BJ (cell line): Measurements from ENCODE around the gene GNPDA1. TPM values are rescaled to one million over a fixed set of nuclear protein-coding genes. Genes with fewer than 3 reads are reported as not detected.
"Not testable (repeated sequence)": the region's sequence is repeated elsewhere in the genome, so short reads cannot be mapped to it uniquely, and the experiment has no call there.

Experiments used
- CTCF ChIA-PET: fragments of 350-600 bp; formaldehyde crosslinking; extraction: SDS; loops from one replicate; lab custom pipeline; 2021; ENCODE audit warnings: antibody characterized with exemption, inconsistent platforms; lab: Yijun Ruan, JAX
- POLR2A ChIA-PET: fragments of 300-600 bp; sonication (Branson Sonifier 250); formaldehyde crosslinking; extraction: SDS; loops from one replicate; lab custom pipeline; 2021; ENCODE audit warnings: antibody characterized with exemption; lab: Charles Lee
- DNase-seq: peaks from one replicate; pipeline ENCODE4 v3.0.0-alpha.2; 2011; ENCODE audit warnings: low read depth
- H3K27me3 ChIP-seq: 2 replicates; pipeline ENCODE4 v1.6.0; 2011; ENCODE audit warnings: low read length; ENCODE audit not compliant: control insufficient read depth, insufficient read depth
- H3K36me3 ChIP-seq: 2 replicates; pipeline ENCODE4 v1.5.1; 2011; ENCODE audit warnings: low read length; ENCODE audit not compliant: control insufficient read depth, insufficient read depth
- H3K4me3 ChIP-seq: 2 replicates; pipeline ENCODE4 v1.5.1; 2011; ENCODE audit warnings: low read depth, mild to moderate bottlenecking, control low read depth, low read length
- polyA plus RNA-seq: library from polyadenylated mRNA; depleted of rRNA; stranded (reverse); fragments of >200 nt; gene quantifications from 2 replicates; pipeline ENCODE4 v1.2.3, GENCODE V29; 2011
- TF ChIP-seq, protein P1 (sequence below): IDR thresholded peaks from 2 replicates; pipeline ENCODE4 v1.5.1; 2011; ENCODE audit warnings: low read depth, mild to moderate bottlenecking, control low read depth, inconsistent platforms, low read length, moderate library complexity; ENCODE audit not compliant: insufficient read depth

The GNPDA1 gene
- polyA plus RNA-seq, 1 experiment: 12.5 TPM

GRCh38 chr5:142040285-142040684, 27.5 kb upstream of the GNPDA1 start:
- CTCF ChIA-PET: no interaction called here
- DNase-seq: no peak
- H3K27me3 ChIP-seq: no peaks in the 10 kb centered on the region; the same call in 1 of the 2 replicates
- POLR2A ChIA-PET: no interaction called here
- H3K4me3 ChIP-seq: no peak overlapping the region
- H3K36me3 ChIP-seq: no peaks in the 10 kb centered on the region
- TF ChIP-seq, protein P1, sequence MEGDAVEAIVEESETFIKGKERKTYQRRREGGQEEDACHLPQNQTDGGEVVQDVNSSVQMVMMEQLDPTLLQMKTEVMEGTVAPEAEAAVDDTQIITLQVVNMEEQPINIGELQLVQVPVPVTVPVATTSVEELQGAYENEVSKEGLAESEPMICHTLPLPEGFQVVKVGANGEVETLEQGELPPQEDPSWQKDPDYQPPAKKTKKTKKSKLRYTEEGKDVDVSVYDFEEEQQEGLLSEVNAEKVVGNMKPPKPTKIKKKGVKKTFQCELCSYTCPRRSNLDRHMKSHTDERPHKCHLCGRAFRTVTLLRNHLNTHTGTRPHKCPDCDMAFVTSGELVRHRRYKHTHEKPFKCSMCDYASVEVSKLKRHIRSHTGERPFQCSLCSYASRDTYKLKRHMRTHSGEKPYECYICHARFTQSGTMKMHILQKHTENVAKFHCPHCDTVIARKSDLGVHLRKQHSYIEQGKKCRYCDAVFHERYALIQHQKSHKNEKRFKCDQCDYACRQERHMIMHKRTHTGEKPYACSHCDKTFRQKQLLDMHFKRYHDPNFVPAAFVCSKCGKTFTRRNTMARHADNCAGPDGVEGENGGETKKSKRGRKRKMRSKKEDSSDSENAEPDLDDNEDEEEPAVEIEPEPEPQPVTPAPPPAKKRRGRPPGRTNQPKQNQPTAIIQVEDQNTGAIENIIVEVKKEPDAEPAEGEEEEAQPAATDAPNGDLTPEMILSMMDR: no peak

GRCh38 chr5:142038735-142039134, 25.9 kb upstream of the GNPDA1 start:
- no peak for DNase-seq
- H3K27me3 ChIP-seq: no peaks in the 10 kb centered on the region; the same call in 1 of the 2 replicates
- POLR2A ChIA-PET: no interaction called here
- TF ChIP-seq, protein P1: no peak
- no peaks in the 10 kb centered on the region for H3K36me3 ChIP-seq
- no peak overlapping the region for H3K4me3 ChIP-seq
- CTCF ChIA-PET: no interaction called here

GRCh38 chr5:142037599-142037998, 24.8 kb upstream of the GNPDA1 start:
- DNase-seq, CTCF ChIA-PET: not testable (repeated sequence)

DNA sequence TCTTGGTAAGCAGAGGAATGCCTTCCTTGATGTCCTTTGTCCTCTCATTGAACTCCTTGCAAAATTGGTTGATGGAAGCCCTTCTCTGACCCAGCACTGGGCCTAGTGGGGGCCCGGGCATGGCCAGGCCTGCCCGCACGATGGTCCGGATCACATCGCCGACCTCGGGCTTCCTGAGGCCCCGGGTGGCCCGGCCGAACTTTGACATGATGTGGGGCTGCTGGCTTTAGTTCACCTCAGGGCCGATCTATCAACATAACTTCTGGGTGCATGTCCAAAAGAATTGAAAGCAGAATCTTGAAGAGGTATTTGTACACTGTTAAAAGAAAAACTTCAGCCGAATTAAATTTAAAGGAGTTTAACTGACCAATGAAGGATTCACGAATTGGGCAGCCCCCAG, 24.1 kb upstream of the GNPDA1 start:
- H3K36me3 ChIP-seq: no peaks in the 10 kb centered on the region
- H3K4me3 ChIP-seq: no peak overlapping the region
- TF ChIP-seq, protein P1: no peak
- ChIA-PET CTCF (no interaction called here), POLR2A (no interaction called here)
- DNase-seq: no peak
- H3K27me3 ChIP-seq: no peaks in the 10 kb centered on the region; the same call in 1 of the 2 replicates

More at GRCh38 chr5:142037599-142037998, 24.8 kb upstream of the GNPDA1 start:
- H3K27me3 ChIP-seq, H3K4me3 ChIP-seq, H3K36me3 ChIP-seq, POLR2A ChIA-PET: not testable (repeated sequence)

GRCh38 chr5:142034994-142035393, 22.2 kb upstream of the GNPDA1 start:
- Histone ChIP-seq H3K27me3 (no peaks in the 10 kb centered on the region), H3K4me3 (no peak overlapping the region), H3K36me3 (no peaks in the 10 kb centered on the region)
- no peak for DNase-seq
- POLR2A ChIA-PET: no interaction called here
- TF ChIP-seq, protein P1: no peak
- CTCF ChIA-PET: interaction anchor here (0.5 kb wide), 1 partner anchor 21 kb away, joined by 3 read pairs; no protein-coding TSS in a partner anchor

DNA sequence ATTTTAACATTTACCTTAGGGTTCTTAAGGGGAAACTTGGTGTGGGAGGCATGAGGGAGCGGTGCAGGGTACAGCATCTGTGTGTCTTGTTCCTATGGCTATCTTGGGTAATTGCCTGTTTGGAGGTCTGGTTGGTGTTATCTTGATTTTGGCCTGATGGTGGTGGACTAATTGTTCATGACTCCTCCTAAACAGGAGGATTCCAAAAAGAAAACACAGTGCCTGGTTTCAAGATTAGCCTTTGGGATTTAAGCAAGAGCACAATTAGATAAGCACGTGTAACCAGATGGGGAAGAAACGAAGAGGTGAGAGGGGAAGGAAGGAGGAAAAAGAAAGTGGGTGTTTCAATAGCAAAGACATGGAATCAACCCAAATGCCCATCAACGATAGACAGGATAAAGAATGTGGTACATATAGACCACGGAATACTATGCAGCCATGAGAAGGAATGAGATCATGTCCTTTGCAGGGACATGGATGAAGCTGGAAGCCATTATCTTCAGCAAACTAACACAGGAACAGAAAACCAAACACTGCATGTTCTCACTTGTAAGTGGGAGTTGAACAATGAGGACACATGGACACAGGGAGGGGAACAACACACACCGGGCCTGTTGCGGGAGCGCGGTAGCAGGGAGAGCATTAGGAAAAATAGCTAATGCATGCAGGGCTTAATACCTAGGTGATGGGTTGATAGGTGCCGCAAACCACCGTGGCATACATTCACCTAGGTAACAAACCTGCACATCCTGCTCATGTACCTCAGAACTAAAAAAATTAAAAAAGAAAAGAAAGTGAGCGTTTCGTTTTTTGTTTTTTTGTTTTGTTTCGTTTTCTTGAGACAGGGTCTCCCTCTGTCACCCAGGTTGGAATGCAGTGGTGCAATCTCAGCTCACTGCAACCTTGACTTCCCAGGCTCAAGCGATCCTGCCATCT, 21.1 kb upstream of the GNPDA1 start:
- DNase-seq, CTCF ChIA-PET, POLR2A ChIA-PET, H3K36me3 ChIP-seq, H3K27me3 ChIP-seq, H3K4me3 ChIP-seq: not testable (repeated sequence)
